ENCODE data around the gene HOXA3.

Gene HOXA3

GRCh38 chr7:27111751-27112277 lies 40.6 kb downstream of the HOXA3 start:
- DNase-seq = no peak

- no peak for DNase-seq
Measured at GRCh38 chr7:27111042-27111750, 41.2 kb downstream of the HOXA3 start.

- no peak for DNase-seq
Measured at GRCh38 chr7:27110186-27111031, 42.0 kb downstream of the HOXA3 start.

- DNase-seq = no peak
Measured at GRCh38 chr7:27109466-27110185, 42.8 kb downstream of the HOXA3 start.

- DNase-seq = no peak
Measured at GRCh38 chr7:27108390-27109127, 43.8 kb downstream of the HOXA3 start.

- DNase-seq = no peak
Measured at GRCh38 chr7:27107391-27108381, 44.7 kb downstream of the HOXA3 start.

- no peak for DNase-seq
Measured at GRCh38 chr7:27106901-27107240, 45.5 kb downstream of the HOXA3 start.

- DNase-seq = no peak
Measured at GRCh38 chr7:27106181-27106900, 46.0 kb downstream of the HOXA3 start.

GRCh38 chr7:27105301-27106031 lies 46.9 kb downstream of the HOXA3 start:
- DNase-seq = no peak

- DNase-seq = no peak
Measured at GRCh38 chr7:27104341-27105058, 47.9 kb downstream of the HOXA3 start.

GRCh38 chr7:27103489-27104226 lies 48.7 kb downstream of the HOXA3 start:
- DNase-seq = no peak

GRCh38 chr7:27102581-27103442 lies 49.6 kb downstream of the HOXA3 start, which contains the start of gene HOXA2:
HOXA2 (minus strand) TSS chr7:27102683; CDS start chr7:27102500, 183 bp downstream.
- DNase-seq = no peak

- no peak for DNase-seq
Measured at GRCh38 chr7:27101957-27102580, 50.3 kb downstream of the HOXA3 start.

GRCh38 chr7:27101171-27101956 lies 51.0 kb downstream of the HOXA3 start:
- no peak for DNase-seq

- DNase-seq = no peak
Measured at GRCh38 chr7:27100694-27101170, 51.7 kb downstream of the HOXA3 start.
